Activated naive CD4-positive, alpha-beta T cell treated with anti-CD3 and anti-CD28 coated beads, Interleukin-2, amount 10 ng/mL, durations not matched to agents 7 days and 5 days (primary cell): ENCODE data around the gene APOL5.
"Not testable (repeated sequence)": the region's sequence is repeated elsewhere in the genome, so short reads cannot be mapped to it uniquely, and the experiment has no call there.

ENCODE experiments used
- CTCF ChIA-PET: fragments of 350-600 bp; sonication (Branson Sonifier 250); formaldehyde crosslinking; loops from one replicate; lab custom pipeline; 2021; ENCODE audit warnings: antibody characterized with exemption; lab: Charles Lee
- DNase-seq: peaks from one replicate; pipeline ENCODE4 v3.0.0-alpha.2; 2020
- H3K27ac Mint-ChIP-seq: one replicate; pipeline ENCODE4 v1.8.0; 2021; ENCODE audit warnings: mild to moderate bottlenecking, moderate library complexity, mixed read lengths
- H3K27me3 Mint-ChIP-seq: one replicate; pipeline ENCODE4 v1.8.0; 2021; ENCODE audit warnings: mild to moderate bottlenecking, mixed read lengths
- H3K36me3 Mint-ChIP-seq: one replicate; pipeline ENCODE4 v1.8.0; 2021; ENCODE audit warnings: mixed read lengths
- H3K4me1 Mint-ChIP-seq: one replicate; pipeline ENCODE4 v1.8.0; 2021; ENCODE audit warnings: mixed read lengths
- H3K4me3 Mint-ChIP-seq: one replicate; pipeline ENCODE4 v1.8.0; 2021; ENCODE audit warnings: mild to moderate bottlenecking, moderate library complexity, mixed read lengths
- H3K9me3 Mint-ChIP-seq: one replicate; pipeline ENCODE4 v1.8.0; 2021; ENCODE audit warnings: mixed read lengths

The APOL5 gene

GRCh38 chr22:35695202-35695601 lies 22.5 kb upstream of the APOL5 start:
- Mint-ChIP-seq H3K4me1 (no peaks in the 10 kb centered on the region), H3K36me3 (no peaks in the 10 kb centered on the region), H3K27me3 (peaks cover 3% of the 10 kb centered on the region), H3K27ac (peak overlapping the region; percentile 64), H3K9me3 (no peaks in the 10 kb centered on the region), H3K4me3 (no peak overlapping the region)
- DNase-seq = no peak
- CTCF ChIA-PET = no interaction called here

GRCh38 chr22:35697142-35697541 lies 20.5 kb upstream of the APOL5 start:
- no peaks in the 10 kb centered on the region for H3K9me3 Mint-ChIP-seq
- CTCF ChIA-PET = no interaction called here
- H3K27me3 Mint-ChIP-seq = no peaks in the 10 kb centered on the region
- no peak overlapping the region for H3K4me3 Mint-ChIP-seq
- H3K27ac Mint-ChIP-seq = no peak overlapping the region
- DNase-seq = peak; percentile 70
- H3K4me1 Mint-ChIP-seq = no peaks in the 10 kb centered on the region
- no peaks in the 10 kb centered on the region for H3K36me3 Mint-ChIP-seq

- CTCF ChIA-PET, H3K4me1 Mint-ChIP-seq, H3K27me3 Mint-ChIP-seq, H3K9me3 Mint-ChIP-seq, H3K4me3 Mint-ChIP-seq, H3K27ac Mint-ChIP-seq, H3K36me3 Mint-ChIP-seq, DNase-seq: not testable (repeated sequence)
These were observed 17.8 kb upstream of the APOL5 start for GRCh38 chr22:35699852-35700251.

- Mint-ChIP-seq H3K36me3 (no peaks in the 10 kb centered on the region), H3K27me3 (peaks cover 4% of the 10 kb centered on the region), H3K9me3 (no peaks in the 10 kb centered on the region), H3K4me1 (no peaks in the 10 kb centered on the region), H3K27ac (no peak overlapping the region), H3K4me3 (no peak overlapping the region)
- no peak for DNase-seq
- CTCF ChIA-PET = no interaction called here
These were observed 13.6 kb upstream of the APOL5 start for GRCh38 chr22:35703861-35704584.

GRCh38 chr22:35705141-35705540 lies 12.5 kb upstream of the APOL5 start:
- Mint-ChIP-seq H3K36me3 (no peaks in the 10 kb centered on the region), H3K4me1 (no peaks in the 10 kb centered on the region), H3K27me3 (peaks cover 8% of the 10 kb centered on the region), H3K27ac (no peak overlapping the region), H3K9me3 (no peaks in the 10 kb centered on the region), H3K4me3 (no peak overlapping the region)
- DNase-seq = no peak
- CTCF ChIA-PET = no interaction called here

GRCh38 chr22:35708453-35708852 lies 9.2 kb upstream of the APOL5 start:
- Mint-ChIP-seq H3K27me3 (peaks cover 10% of the 10 kb centered on the region), H3K4me3 (no peak overlapping the region), H3K4me1 (no peaks in the 10 kb centered on the region), H3K27ac (no peak overlapping the region), H3K36me3 (no peaks in the 10 kb centered on the region), H3K9me3 (peaks cover 6% of the 10 kb centered on the region)
- DNase-seq = no peak
- CTCF ChIA-PET = no interaction called here

- Mint-ChIP-seq H3K27ac (no peak overlapping the region), H3K4me1 (no peaks in the 10 kb centered on the region), H3K27me3 (peaks cover 14% of the 10 kb centered on the region), H3K36me3 (no peaks in the 10 kb centered on the region), H3K9me3 (peaks cover 6% of the 10 kb centered on the region), H3K4me3 (no peak overlapping the region)
- DNase-seq = no peak
- CTCF ChIA-PET = no interaction called here
These were observed 8.8 kb upstream of the APOL5 start for GRCh38 chr22:35708917-35709316.

GRCh38 chr22:35711336-35711735 lies 6.3 kb upstream of the APOL5 start:
- no peak overlapping the region for H3K27ac Mint-ChIP-seq
- peaks cover 13% of the 10 kb centered on the region for H3K27me3 Mint-ChIP-seq
- no peaks in the 10 kb centered on the region for H3K4me1 Mint-ChIP-seq
- no peak overlapping the region for H3K4me3 Mint-ChIP-seq
- H3K36me3 Mint-ChIP-seq = no peaks in the 10 kb centered on the region
- peaks cover 6% of the 10 kb centered on the region for H3K9me3 Mint-ChIP-seq
- no peak for DNase-seq
- CTCF ChIA-PET = interaction anchor here (0.6 kb wide), 1 partner anchor 391 kb away, joined by 3 read pairs; no protein-coding TSS in a partner anchor

GRCh38 chr22:35712672-35713071 lies 5.0 kb upstream of the APOL5 start:
- H3K9me3 Mint-ChIP-seq = peaks cover 6% of the 10 kb centered on the region
- no peaks in the 10 kb centered on the region for H3K36me3 Mint-ChIP-seq
- peaks cover 10% of the 10 kb centered on the region for H3K27me3 Mint-ChIP-seq
- no peak for DNase-seq
- H3K4me1 Mint-ChIP-seq = no peaks in the 10 kb centered on the region
- H3K27ac Mint-ChIP-seq = no peak overlapping the region
- CTCF ChIA-PET = interaction anchor here (1.4 kb wide), 1 partner anchor 85 kb away, joined by 4 read pairs; no protein-coding TSS in a partner anchor
- no peak overlapping the region for H3K4me3 Mint-ChIP-seq

GRCh38 chr22:35719212-35719875 lies 1.7 kb downstream of the APOL5 start:
- no peaks in the 10 kb centered on the region for H3K27me3 Mint-ChIP-seq
- no peaks in the 10 kb centered on the region for H3K4me1 Mint-ChIP-seq
- CTCF ChIA-PET = no interaction called here
- no peak for DNase-seq
- no peak overlapping the region for H3K27ac Mint-ChIP-seq
- no peaks in the 10 kb centered on the region for H3K9me3 Mint-ChIP-seq
- H3K36me3 Mint-ChIP-seq = no peaks in the 10 kb centered on the region
- no peak overlapping the region for H3K4me3 Mint-ChIP-seq

- Mint-ChIP-seq H3K9me3 (no peaks in the 10 kb centered on the region), H3K36me3 (no peaks in the 10 kb centered on the region), H3K4me3 (no peak overlapping the region), H3K4me1 (no peaks in the 10 kb centered on the region), H3K27ac (no peak overlapping the region), H3K27me3 (no peaks in the 10 kb centered on the region)
- DNase-seq = no peak
- CTCF ChIA-PET = no interaction called here
These were observed 4.3 kb downstream of the APOL5 start for GRCh38 chr22:35721960-35722359.

GRCh38 chr22:35725521-35725920 lies 7.8 kb downstream of the APOL5 start:
- Mint-ChIP-seq H3K9me3 (no peaks in the 10 kb centered on the region), H3K4me3 (no peak overlapping the region), H3K4me1 (no peaks in the 10 kb centered on the region), H3K27me3 (no peaks in the 10 kb centered on the region), H3K27ac (no peak overlapping the region), H3K36me3 (no peaks in the 10 kb centered on the region)
- CTCF ChIA-PET = interaction anchor here (0.5 kb wide), 1 partner anchor 205 kb away, joined by 3 read pairs; no protein-coding TSS in a partner anchor
- DNase-seq = no peak

GRCh38 chr22:35726398-35726797 lies 8.7 kb downstream of the APOL5 start:
- DNase-seq = no peak
- peaks cover 2% of the 10 kb centered on the region for H3K27me3 Mint-ChIP-seq
- H3K27ac Mint-ChIP-seq = no peak overlapping the region
- no peak overlapping the region for H3K4me3 Mint-ChIP-seq
- no peaks in the 10 kb centered on the region for H3K36me3 Mint-ChIP-seq
- CTCF ChIA-PET = interaction anchor here (0.5 to 0.6 kb wide), 2 partner anchors 184 to 204 kb away, joined by 3 read pairs; no protein-coding TSS in a partner anchor
- H3K4me1 Mint-ChIP-seq = no peaks in the 10 kb centered on the region
- H3K9me3 Mint-ChIP-seq = no peaks in the 10 kb centered on the region

- no peak overlapping the region for H3K27ac Mint-ChIP-seq
- CTCF ChIA-PET = no interaction called here
These were observed 9.3 kb downstream of the APOL5 start for GRCh38 chr22:35726933-35727332.

GRCh38 chr22:35727436-35727835 lies 9.8 kb downstream of the APOL5 start:
- no peaks in the 10 kb centered on the region for H3K4me1 Mint-ChIP-seq
- H3K9me3 Mint-ChIP-seq = no peaks in the 10 kb centered on the region
- DNase-seq = no peak
- CTCF ChIA-PET = no interaction called here
- no peak overlapping the region for H3K27ac Mint-ChIP-seq
- peaks cover 6% of the 10 kb centered on the region for H3K27me3 Mint-ChIP-seq
- H3K36me3 Mint-ChIP-seq = no peaks in the 10 kb centered on the region
- no peak overlapping the region for H3K4me3 Mint-ChIP-seq

More at GRCh38 chr22:35726933-35727332, 9.3 kb downstream of the APOL5 start:
- Mint-ChIP-seq H3K4me1 (no peaks in the 10 kb centered on the region), H3K4me3 (no peak overlapping the region), H3K36me3 (no peaks in the 10 kb centered on the region), H3K9me3 (no peaks in the 10 kb centered on the region), H3K27me3 (peaks cover 6% of the 10 kb centered on the region)
- no peak for DNase-seq
